GM23338 (cell line): ENCODE results near the gene RPP38. TPM values are rescaled to one million over a fixed set of nuclear protein-coding genes. Genes with fewer than 3 reads are reported as not detected.

Source experiments
- ATAC-seq: fragments of 200-7000 bp; cut with Tn5 transposase; 3 replicates; pipeline ENCODE4 v1.9.1; 2020
- DNase-seq: peaks from one replicate; pipeline ENCODE4 v3.0.0-alpha.2; 2015; ENCODE audit warnings: low spot score
- H2AFZ ChIP-seq: fragments of 200-600 bp; sonication (generic); 2 replicates; pipeline ENCODE4 v1.8.0; 2016; ENCODE audit warnings: antibody characterized with exemption, mild to moderate bottlenecking, moderate library complexity
- H3F3A ChIP-seq: fragments of 200-600 bp; sonication (generic); replicated peaks from 2 replicates; pipeline ENCODE4 v1.8.0; 2017; ENCODE audit warnings: antibody characterized with exemption, mixed run types, low read depth
- H3K27ac ChIP-seq: fragments of 200-600 bp; sonication (generic); 2 replicates; pipeline ENCODE4 v1.6.1; 2016; ENCODE audit warnings: low read depth
- H3K27me3 ChIP-seq: fragments of 200-600 bp; sonication (generic); 2 replicates; pipeline ENCODE4 v1.8.0; 2016; ENCODE audit warnings: mild to moderate bottlenecking, mixed run types, moderate library complexity; ENCODE audit not compliant: insufficient read depth
- H3K36me3 ChIP-seq: fragments of 200-600 bp; sonication (generic); 2 replicates; pipeline ENCODE4 v1.8.0; 2016; ENCODE audit warnings: mild to moderate bottlenecking; ENCODE audit not compliant: insufficient read depth
- H3K4me1 ChIP-seq: fragments of 200-600 bp; sonication (generic); 2 replicates; pipeline ENCODE4 v1.8.0; 2016; ENCODE audit warnings: mild to moderate bottlenecking, moderate library complexity; ENCODE audit not compliant: insufficient read depth
- H3K4me2 ChIP-seq: fragments of 200-600 bp; sonication (generic); 2 replicates; pipeline ENCODE4 v1.7.1; 2017; ENCODE audit warnings: mixed run types
- H3K4me3 ChIP-seq: fragments of 200-600 bp; sonication (generic); 2 replicates; pipeline ENCODE4 v1.6.1; 2016; ENCODE audit warnings: mixed run types
- H3K79me2 ChIP-seq: fragments of 200-600 bp; sonication (generic); replicated peaks from 2 replicates; pipeline ENCODE4 v1.8.0; 2017; ENCODE audit warnings: mild to moderate bottlenecking; ENCODE audit not compliant: insufficient read depth
- H3K9me2 ChIP-seq: fragments of 200-600 bp; sonication (generic); 2 replicates; pipeline ENCODE4 v1.8.0; 2017; ENCODE audit not compliant: insufficient read depth
- H4K20me1 ChIP-seq: fragments of 200-600 bp; sonication (generic); replicated peaks from 2 replicates; pipeline ENCODE4 v1.8.0; 2017; ENCODE audit warnings: mild to moderate bottlenecking; ENCODE audit not compliant: insufficient read depth
- H3K27ac Mint-ChIP-seq: 2 replicates; pipeline ENCODE4 v1.8.0; 2020; ENCODE audit warnings: inconsistent platforms, mild to moderate bottlenecking, moderate library complexity, mixed read lengths
- H3K27me3 Mint-ChIP-seq: 3 replicates; pipeline ENCODE4 v1.8.0; 2022; ENCODE audit warnings: low read depth, mild to moderate bottlenecking, moderate library complexity, mixed read lengths, inconsistent platforms; ENCODE audit not compliant: insufficient read depth, poor library complexity
- H3K36me3 Mint-ChIP-seq: 3 replicates; pipeline ENCODE4 v1.8.0; 2021; ENCODE audit warnings: low read depth, mild to moderate bottlenecking, inconsistent platforms, moderate library complexity, mixed read lengths
- H3K4me1 Mint-ChIP-seq: 3 replicates; pipeline ENCODE4 v1.8.0; 2020; ENCODE audit warnings: mild to moderate bottlenecking, inconsistent platforms, mixed read lengths
- H3K4me3 Mint-ChIP-seq: 3 replicates; pipeline ENCODE4 v1.8.0; 2021; ENCODE audit warnings: moderate library complexity, mild to moderate bottlenecking, inconsistent platforms, mixed read lengths
- H3K9me3 Mint-ChIP-seq: 3 replicates; pipeline ENCODE4 v1.8.0; 2020; ENCODE audit warnings: moderate library complexity, mild to moderate bottlenecking, inconsistent platforms, mixed read lengths
- CREB1 ChIP-seq: fragments of 250-450 bp; sonication (Bioruptor Pico); IDR thresholded peaks from 2 replicates; pipeline ENCODE4 v1.5.0; 2020; ENCODE audit warnings: low read depth, mild to moderate bottlenecking, moderate library complexity
- EZH2 ChIP-seq: fragments of 200-600 bp; sonication (generic); IDR thresholded peaks from one replicate; pipeline ENCODE4 v1.8.0; 2017; ENCODE audit warnings: antibody characterized with exemption, mild to moderate bottlenecking, low read depth; ENCODE audit not compliant: unreplicated experiment
- EZH2phosphoT487 ChIP-seq: fragments of 200-600 bp; sonication (generic); IDR thresholded peaks from one replicate; pipeline ENCODE4 v1.8.1; 2018; ENCODE audit warnings: antibody characterized with exemption; ENCODE audit not compliant: unreplicated experiment
- JUNB ChIP-seq: IDR thresholded peaks from one replicate; pipeline ENCODE4 v1.6.1; 2016; ENCODE audit warnings: antibody characterized with exemption; ENCODE audit not compliant: unreplicated experiment
- NANOG ChIP-seq: IDR thresholded peaks from 2 replicates; pipeline ENCODE4 v1.6.1; 2016; ENCODE audit warnings: antibody characterized with exemption, borderline replicate concordance
- POLR2AphosphoS5 ChIP-seq: IDR thresholded peaks from 2 replicates; pipeline ENCODE4 v1.6.1; 2016; ENCODE audit warnings: antibody characterized with exemption, low read depth
- REST ChIP-seq: IDR thresholded peaks from one replicate; pipeline ENCODE4 v1.6.1; 2018; ENCODE audit warnings: antibody characterized with exemption; ENCODE audit not compliant: unreplicated experiment
- STAT1 ChIP-seq: IDR thresholded peaks from one replicate; pipeline ENCODE4 v1.6.1; 2016; ENCODE audit warnings: antibody characterized with exemption; ENCODE audit not compliant: unreplicated experiment
- ZNF114 ChIP-seq: fragments of 250-450 bp; sonication (Bioruptor Pico); IDR thresholded peaks from 2 replicates; pipeline ENCODE4 v1.5.0; 2020; ENCODE audit warnings: mild to moderate bottlenecking, moderate library complexity
- ZNF331 ChIP-seq: fragments of 250-450 bp; sonication (Bioruptor Pico); IDR thresholded peaks from 2 replicates; pipeline ENCODE4 v1.5.0; 2020; ENCODE audit warnings: low read depth, mild to moderate bottlenecking, moderate library complexity
- polyA plus RNA-seq: library from polyadenylated mRNA; unstranded; fragments of >200 nt; fragmentation: Nextera tagmentation; extraction: Ambion mirVana; gene quantifications from 2 replicates; pipeline ENCODE4 v1.2.1, GENCODE V29; 2016
- total RNA-seq: library from RNA; depleted of rRNA; stranded (reverse); fragments of >200 nt; shearing (Covaris generic); gene quantifications from 2 replicates; pipeline ENCODE4 v1.2.3, GENCODE V29; 2014
- TF ChIP-seq, protein P1 (sequence below), 2 experiments: fragments of 200-600 bp in 1 of 2; sonication (generic) in 1 of 2; conservative IDR thresholded peaks; 2 replicates each; pipeline versions ENCODE4 v1.5.1 to v1.6.1; 2016 to 2017; ENCODE audit warnings: antibody characterized with exemption in 2 of 2, low read depth in 2 of 2, mild to moderate bottlenecking in 2 of 2, moderate library complexity in 1 of 2
- TF ChIP-seq, protein P2 (sequence below): IDR thresholded peaks from 2 replicates; pipeline ENCODE4 v1.6.1; 2016; ENCODE audit warnings: antibody characterized with exemption
- TF ChIP-seq, protein P3 (sequence below): fragments of 250-450 bp; sonication (Bioruptor Pico); IDR thresholded peaks from 2 replicates; pipeline ENCODE4 v1.5.0; 2020; ENCODE audit warnings: mild to moderate bottlenecking, moderate library complexity

Gene RPP38
- total and polyA plus RNA-seq, 2 experiments from 2014 or later, result 20.1 to 50.7 TPM

- no peaks in the 10 kb centered on the region for H4K20me1 ChIP-seq
- H2AFZ ChIP-seq, result no peak overlapping the region
- DNase-seq, result no peak
- H3K27me3 ChIP-seq, result no peaks in the 10 kb centered on the region
- no peaks in the 10 kb centered on the region for H3F3A ChIP-seq
- Mint-ChIP-seq H3K4me1 (no peaks in the 10 kb centered on the region), H3K36me3 (peaks cover 17% of the 10 kb centered on the region), H3K27me3 (peaks cover 2% of the 10 kb centered on the region), H3K27ac (no peak overlapping the region), H3K4me3 (no peak overlapping the region), H3K9me3 (peaks cover 3% of the 10 kb centered on the region; the same call in 1 of the 3 replicates)
- H3K36me3 ChIP-seq, result no peaks in the 10 kb centered on the region
- no peaks in the 10 kb centered on the region for H3K4me1 ChIP-seq
- no peaks in the 10 kb centered on the region for H3K9me2 ChIP-seq
- H3K27ac ChIP-seq, result no peak overlapping the region
- ATAC-seq, result no peak
- H3K4me3 ChIP-seq, result no peak overlapping the region
- H3K4me2 ChIP-seq, result no peak overlapping the region
- H3K79me2 ChIP-seq, result no peaks in the 10 kb centered on the region
- TF ChIP-seq STAT1 (no peak), NANOG (no peak), REST (no peak), POLR2AphosphoS5 (no peak), ZNF114 (CRISPR knock-in tag) (no peak), CREB1 (CRISPR knock-in tag) (no peak), JUNB (no peak), EZH2phosphoT487 (no peak), EZH2 (no peak), ZNF331 (no peak)
- TF ChIP-seq, protein P1, sequence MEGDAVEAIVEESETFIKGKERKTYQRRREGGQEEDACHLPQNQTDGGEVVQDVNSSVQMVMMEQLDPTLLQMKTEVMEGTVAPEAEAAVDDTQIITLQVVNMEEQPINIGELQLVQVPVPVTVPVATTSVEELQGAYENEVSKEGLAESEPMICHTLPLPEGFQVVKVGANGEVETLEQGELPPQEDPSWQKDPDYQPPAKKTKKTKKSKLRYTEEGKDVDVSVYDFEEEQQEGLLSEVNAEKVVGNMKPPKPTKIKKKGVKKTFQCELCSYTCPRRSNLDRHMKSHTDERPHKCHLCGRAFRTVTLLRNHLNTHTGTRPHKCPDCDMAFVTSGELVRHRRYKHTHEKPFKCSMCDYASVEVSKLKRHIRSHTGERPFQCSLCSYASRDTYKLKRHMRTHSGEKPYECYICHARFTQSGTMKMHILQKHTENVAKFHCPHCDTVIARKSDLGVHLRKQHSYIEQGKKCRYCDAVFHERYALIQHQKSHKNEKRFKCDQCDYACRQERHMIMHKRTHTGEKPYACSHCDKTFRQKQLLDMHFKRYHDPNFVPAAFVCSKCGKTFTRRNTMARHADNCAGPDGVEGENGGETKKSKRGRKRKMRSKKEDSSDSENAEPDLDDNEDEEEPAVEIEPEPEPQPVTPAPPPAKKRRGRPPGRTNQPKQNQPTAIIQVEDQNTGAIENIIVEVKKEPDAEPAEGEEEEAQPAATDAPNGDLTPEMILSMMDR (conservative IDR thresholded peaks at IDR 0.05; ENCODE audit: low read depth in 2 of 2), result no peak
- TF ChIP-seq, protein P2, sequence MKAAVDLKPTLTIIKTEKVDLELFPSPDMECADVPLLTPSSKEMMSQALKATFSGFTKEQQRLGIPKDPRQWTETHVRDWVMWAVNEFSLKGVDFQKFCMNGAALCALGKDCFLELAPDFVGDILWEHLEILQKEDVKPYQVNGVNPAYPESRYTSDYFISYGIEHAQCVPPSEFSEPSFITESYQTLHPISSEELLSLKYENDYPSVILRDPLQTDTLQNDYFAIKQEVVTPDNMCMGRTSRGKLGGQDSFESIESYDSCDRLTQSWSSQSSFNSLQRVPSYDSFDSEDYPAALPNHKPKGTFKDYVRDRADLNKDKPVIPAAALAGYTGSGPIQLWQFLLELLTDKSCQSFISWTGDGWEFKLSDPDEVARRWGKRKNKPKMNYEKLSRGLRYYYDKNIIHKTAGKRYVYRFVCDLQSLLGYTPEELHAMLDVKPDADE, result no peak
- TF ChIP-seq, protein P3, sequence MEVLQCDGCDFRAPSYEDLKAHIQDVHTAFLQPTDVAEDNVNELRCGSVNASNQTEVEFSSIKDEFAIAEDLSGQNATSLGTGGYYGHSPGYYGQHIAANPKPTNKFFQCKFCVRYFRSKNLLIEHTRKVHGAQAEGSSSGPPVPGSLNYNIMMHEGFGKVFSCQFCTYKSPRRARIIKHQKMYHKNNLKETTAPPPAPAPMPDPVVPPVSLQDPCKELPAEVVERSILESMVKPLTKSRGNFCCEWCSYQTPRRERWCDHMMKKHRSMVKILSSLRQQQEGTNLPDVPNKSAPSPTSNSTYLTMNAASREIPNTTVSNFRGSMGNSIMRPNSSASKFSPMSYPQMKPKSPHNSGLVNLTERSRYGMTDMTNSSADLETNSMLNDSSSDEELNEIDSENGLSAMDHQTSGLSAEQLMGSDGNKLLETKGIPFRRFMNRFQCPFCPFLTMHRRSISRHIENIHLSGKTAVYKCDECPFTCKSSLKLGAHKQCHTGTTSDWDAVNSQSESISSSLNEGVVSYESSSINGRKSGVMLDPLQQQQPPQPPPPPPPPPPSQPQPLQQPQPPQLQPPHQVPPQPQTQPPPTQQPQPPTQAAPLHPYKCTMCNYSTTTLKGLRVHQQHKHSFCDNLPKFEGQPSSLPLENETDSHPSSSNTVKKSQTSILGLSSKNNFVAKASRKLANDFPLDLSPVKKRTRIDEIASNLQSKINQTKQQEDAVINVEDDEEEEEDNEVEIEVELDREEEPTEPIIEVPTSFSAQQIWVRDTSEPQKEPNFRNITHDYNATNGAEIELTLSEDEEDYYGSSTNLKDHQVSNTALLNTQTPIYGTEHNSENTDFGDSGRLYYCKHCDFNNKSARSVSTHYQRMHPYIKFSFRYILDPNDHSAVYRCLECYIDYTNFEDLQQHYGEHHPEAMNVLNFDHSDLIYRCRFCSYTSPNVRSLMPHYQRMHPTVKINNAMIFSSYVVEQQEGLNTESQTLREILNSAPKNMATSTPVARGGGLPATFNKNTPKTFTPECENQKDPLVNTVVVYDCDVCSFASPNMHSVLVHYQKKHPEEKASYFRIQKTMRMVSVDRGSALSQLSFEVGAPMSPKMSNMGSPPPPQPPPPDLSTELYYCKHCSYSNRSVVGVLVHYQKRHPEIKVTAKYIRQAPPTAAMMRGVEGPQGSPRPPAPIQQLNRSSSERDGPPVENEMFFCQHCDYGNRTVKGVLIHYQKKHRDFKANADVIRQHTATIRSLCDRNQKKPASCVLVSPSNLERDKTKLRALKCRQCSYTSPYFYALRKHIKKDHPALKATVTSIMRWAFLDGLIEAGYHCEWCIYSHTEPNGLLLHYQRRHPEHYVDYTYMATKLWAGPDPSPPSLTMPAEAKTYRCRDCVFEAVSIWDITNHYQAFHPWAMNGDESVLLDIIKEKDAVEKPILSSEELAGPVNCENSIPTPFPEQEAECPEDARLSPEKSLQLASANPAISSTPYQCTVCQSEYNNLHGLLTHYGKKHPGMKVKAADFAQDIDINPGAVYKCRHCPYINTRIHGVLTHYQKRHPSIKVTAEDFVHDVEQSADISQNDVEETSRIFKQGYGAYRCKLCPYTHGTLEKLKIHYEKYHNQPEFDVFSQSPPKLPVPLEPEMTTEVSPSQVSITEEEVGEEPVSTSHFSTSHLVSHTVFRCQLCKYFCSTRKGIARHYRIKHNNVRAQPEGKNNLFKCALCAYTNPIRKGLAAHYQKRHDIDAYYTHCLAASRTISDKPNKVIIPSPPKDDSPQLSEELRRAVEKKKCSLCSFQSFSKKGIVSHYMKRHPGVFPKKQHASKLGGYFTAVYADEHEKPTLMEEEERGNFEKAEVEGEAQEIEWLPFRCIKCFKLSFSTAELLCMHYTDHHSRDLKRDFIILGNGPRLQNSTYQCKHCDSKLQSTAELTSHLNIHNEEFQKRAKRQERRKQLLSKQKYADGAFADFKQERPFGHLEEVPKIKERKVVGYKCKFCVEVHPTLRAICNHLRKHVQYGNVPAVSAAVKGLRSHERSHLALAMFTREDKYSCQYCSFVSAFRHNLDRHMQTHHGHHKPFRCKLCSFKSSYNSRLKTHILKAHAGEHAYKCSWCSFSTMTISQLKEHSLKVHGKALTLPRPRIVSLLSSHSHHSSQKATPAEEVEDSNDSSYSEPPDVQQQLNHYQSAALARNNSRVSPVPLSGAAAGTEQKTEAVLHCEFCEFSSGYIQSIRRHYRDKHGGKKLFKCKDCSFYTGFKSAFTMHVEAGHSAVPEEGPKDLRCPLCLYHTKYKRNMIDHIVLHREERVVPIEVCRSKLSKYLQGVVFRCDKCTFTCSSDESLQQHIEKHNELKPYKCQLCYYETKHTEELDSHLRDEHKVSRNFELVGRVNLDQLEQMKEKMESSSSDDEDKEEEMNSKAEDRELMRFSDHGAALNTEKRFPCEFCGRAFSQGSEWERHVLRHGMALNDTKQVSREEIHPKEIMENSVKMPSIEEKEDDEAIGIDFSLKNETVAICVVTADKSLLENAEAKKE (CRISPR knock-in tag), result no peak
Observed at GRCh38 chr10:15124908-15125307, 27.8 kb downstream of the RPP38 start.
